Fibroblast of lung (primary cell): ENCODE results near the gene PHC2. TPM values are rescaled to one million over a fixed set of nuclear protein-coding genes. Genes with fewer than 3 reads are reported as not detected.

ENCODE experiments used
- DNase-seq, 2 donors: peaks; one replicate each; pipeline versions ENCODE4 v3.0.0 to v3.0.0-alpha.2; 2010; ENCODE audit warnings: low read depth in 2 of 2
- H2AFZ ChIP-seq: 2 replicates; pipeline ENCODE4 v1.5.1; 2012; ENCODE audit warnings: low read length, control low read depth, inconsistent platforms
- H3K27ac ChIP-seq: 2 replicates; pipeline ENCODE4 v1.5.1; 2011; ENCODE audit warnings: low read length, control low read depth; ENCODE audit not compliant: insufficient read depth
- H3K27me3 ChIP-seq: 2 replicates; pipeline ENCODE4 v1.5.1; 2011; ENCODE audit warnings: mild to moderate bottlenecking, low read length; ENCODE audit not compliant: control insufficient read depth, insufficient read depth
- H3K36me3 ChIP-seq: 2 replicates; pipeline ENCODE4 v1.5.1; 2011; ENCODE audit warnings: low read length; ENCODE audit not compliant: control insufficient read depth, insufficient read depth
- H3K4me1 ChIP-seq: 2 replicates; pipeline ENCODE4 v1.5.1; 2011; ENCODE audit warnings: low read length; ENCODE audit not compliant: control insufficient read depth, insufficient read depth; ENCODE audit errors: extremely low read depth
- H3K4me2 ChIP-seq: 2 replicates; pipeline ENCODE4 v1.5.1; 2011; ENCODE audit warnings: low read length, control low read depth; ENCODE audit not compliant: insufficient read depth; ENCODE audit errors: extremely low read depth
- H3K4me3 ChIP-seq, 4 experiments: fragments of 200-600 bp in 1 of 4; sonication (generic) in 1 of 4; replicated peaks in 1 of 4; 2 replicates each; pipeline ENCODE4 v1.5.1; 2011 to 2016; ENCODE audit warnings: low read length in 4 of 4, low read depth in 3 of 4, mild to moderate bottlenecking in 3 of 4, control low read depth in 2 of 4, inconsistent platforms in 1 of 4, mixed read lengths in 1 of 4; ENCODE audit not compliant: insufficient read depth in 1 of 4; ENCODE audit errors: control extremely low read depth in 1 of 4
- H3K79me2 ChIP-seq: 2 replicates; pipeline ENCODE4 v1.5.1; 2012; ENCODE audit warnings: mild to moderate bottlenecking, low read length, inconsistent platforms; ENCODE audit not compliant: control insufficient read depth, insufficient read depth
- H3K9ac ChIP-seq: 2 replicates; pipeline ENCODE4 v1.5.1; 2011; ENCODE audit warnings: mild to moderate bottlenecking, low read length, control low read depth; ENCODE audit not compliant: insufficient read depth
- H3K9me3 ChIP-seq: 2 replicates; pipeline ENCODE4 v1.5.1; 2012; ENCODE audit warnings: low read depth, low read length; ENCODE audit not compliant: control insufficient read depth, insufficient read depth
- H4K20me1 ChIP-seq: 2 replicates; pipeline ENCODE4 v1.5.1; 2011; ENCODE audit warnings: low read length; ENCODE audit not compliant: control insufficient read depth, insufficient read depth; ENCODE audit errors: extremely low read depth
- EZH2 ChIP-seq: IDR thresholded peaks from 2 replicates; pipeline ENCODE4 v1.5.1; 2012; ENCODE audit warnings: low read length, control low read depth, mild to moderate bottlenecking; ENCODE audit errors: missing control alignments
- polyA plus RNA-seq, 2 donors: library from polyadenylated mRNA; depleted of rRNA in 1 of 2; stranded (reverse) in 1 of 2; unstranded in 1 of 2; fragments of >200 nt; gene quantifications; 2 replicates each; pipeline ENCODE4 v1.2.1, GENCODE V29; 2011 to 2012; ENCODE audit warnings: missing spikeins in 1 of 2
- total RNA-seq: library from RNA; depleted of rRNA; stranded (reverse); fragments of >200 nt; gene quantifications from 2 replicates; pipeline ENCODE4 v1.2.1, GENCODE V29; 2014
- TF ChIP-seq, protein P1 (sequence below), 2 donors: IDR thresholded peaks in 1 of 2; conservative IDR thresholded peaks in 1 of 2; 1 replicate in 1 of 2; 2 replicates in 1 of 2; pipeline ENCODE4 v1.5.1; 2011 to 2012; ENCODE audit warnings: low read length in 2 of 2, control low read depth in 1 of 2, inconsistent platforms in 1 of 2, low read depth in 1 of 2, mild to moderate bottlenecking in 1 of 2

PHC2 gene
- total and polyA plus RNA-seq, 2 donors (not counting 1 experiment from before 2014, with no cell fraction given): 62.6 to 75.8 TPM

DNA sequence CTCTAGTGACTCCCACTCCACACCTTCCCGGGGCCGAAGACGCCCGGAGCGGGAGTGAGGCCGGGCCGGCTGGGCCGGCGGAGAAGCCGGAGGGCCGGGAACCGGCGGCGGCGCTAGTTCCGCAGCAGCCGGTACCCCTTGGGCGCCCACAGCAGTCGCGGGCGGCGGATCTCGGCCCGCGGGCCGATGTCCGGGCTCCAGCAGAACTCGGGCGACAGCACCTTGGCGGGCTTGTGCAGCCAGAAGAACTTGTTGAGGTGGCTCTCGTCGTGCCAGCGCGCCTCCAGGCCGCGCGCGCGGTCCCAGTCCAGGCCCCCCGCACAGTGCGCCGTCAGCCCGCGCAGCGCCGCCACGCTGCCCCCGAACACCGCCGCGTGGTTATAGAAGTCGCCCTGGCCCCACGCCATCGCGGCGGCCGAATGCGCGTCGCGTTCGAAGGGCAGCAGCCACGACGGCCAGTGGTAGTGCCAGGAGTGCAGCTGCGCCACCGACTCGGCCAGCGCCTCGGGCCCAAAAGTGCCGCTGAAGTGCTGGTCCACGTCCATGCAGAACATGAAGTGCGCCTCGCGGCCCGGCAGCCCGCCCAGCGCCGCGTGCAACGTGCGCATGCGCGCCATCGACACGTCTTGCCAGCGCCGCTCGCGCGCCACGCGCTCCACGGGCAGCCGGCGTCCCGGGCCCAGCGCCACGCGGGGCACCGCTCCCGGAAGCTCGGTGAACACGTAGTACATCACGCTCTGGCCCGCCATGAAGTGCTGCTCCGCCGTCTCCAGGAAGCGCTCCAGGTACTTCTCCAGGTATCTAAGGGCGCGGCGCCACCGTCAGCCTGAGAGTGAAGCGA, 124.0 kb downstream of the PHC2 start:
- H3K36me3 ChIP-seq: no peaks in the 10 kb centered on the region
- peak overlapping the region; percentile 49 for H2AFZ ChIP-seq
- H3K4me1 ChIP-seq: no peaks in the 10 kb centered on the region
- TF ChIP-seq, protein P1, sequence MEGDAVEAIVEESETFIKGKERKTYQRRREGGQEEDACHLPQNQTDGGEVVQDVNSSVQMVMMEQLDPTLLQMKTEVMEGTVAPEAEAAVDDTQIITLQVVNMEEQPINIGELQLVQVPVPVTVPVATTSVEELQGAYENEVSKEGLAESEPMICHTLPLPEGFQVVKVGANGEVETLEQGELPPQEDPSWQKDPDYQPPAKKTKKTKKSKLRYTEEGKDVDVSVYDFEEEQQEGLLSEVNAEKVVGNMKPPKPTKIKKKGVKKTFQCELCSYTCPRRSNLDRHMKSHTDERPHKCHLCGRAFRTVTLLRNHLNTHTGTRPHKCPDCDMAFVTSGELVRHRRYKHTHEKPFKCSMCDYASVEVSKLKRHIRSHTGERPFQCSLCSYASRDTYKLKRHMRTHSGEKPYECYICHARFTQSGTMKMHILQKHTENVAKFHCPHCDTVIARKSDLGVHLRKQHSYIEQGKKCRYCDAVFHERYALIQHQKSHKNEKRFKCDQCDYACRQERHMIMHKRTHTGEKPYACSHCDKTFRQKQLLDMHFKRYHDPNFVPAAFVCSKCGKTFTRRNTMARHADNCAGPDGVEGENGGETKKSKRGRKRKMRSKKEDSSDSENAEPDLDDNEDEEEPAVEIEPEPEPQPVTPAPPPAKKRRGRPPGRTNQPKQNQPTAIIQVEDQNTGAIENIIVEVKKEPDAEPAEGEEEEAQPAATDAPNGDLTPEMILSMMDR (conservative IDR thresholded peaks at IDR 0.05 in 1 of 2, IDR thresholded peaks at IDR 0.05 in 1 of 2; ENCODE audit: low read depth in 1 of 2, low read length in 2 of 2): no peak
- TF ChIP-seq EZH2: no peak
- H3K9ac ChIP-seq: no peak overlapping the region
- DNase-seq: peak in 1 of 2 donors; percentile 25
- no peak overlapping the region for H3K4me3 ChIP-seq
- no peaks in the 10 kb centered on the region for H4K20me1 ChIP-seq
- H3K79me2 ChIP-seq: no peaks in the 10 kb centered on the region
- no peaks in the 10 kb centered on the region for H3K9me3 ChIP-seq
- H3K4me2 ChIP-seq: peak overlapping the region; percentile 51
- H3K27ac ChIP-seq: no peak overlapping the region
- H3K27me3 ChIP-seq: peaks cover 3% of the 10 kb centered on the region

DNA sequence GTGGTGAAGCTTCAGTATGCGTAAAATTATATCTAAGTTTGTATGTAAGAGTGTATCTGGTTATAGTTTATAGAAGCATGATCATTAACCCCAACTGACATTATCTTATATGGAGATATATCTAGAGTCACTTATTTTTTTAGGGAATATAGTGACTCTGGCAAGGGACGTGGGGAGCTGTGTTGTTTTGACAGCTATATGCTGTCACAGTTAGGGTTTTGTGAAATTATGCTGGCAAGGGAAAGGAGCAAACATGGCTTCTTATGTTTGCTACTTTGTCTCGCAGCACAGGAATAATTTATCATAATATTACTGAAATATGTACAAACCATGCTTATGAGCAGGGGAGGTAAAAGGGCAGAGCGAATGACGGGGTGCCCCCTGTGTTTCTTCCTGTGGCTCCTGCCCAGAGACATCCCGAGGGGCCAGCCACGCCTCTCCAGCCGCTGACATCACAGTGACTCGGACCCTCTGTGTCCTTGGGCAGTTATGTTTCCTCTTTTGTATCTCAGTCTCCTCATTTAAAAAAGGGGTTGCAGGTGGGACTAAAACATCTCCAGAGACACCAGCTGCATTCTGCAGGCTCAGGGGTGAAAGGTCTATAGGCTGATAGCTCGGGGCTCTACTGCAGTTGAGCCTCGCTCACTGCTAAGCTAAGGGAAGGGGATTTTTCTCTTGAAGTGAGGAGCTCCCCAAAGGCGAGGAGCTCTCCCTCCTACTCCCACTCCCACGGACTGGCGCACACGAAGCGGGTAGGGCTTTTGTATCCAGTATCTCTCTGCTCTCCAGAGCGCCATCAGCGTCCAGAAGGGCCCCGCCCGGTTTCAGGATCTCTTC, 124.9 kb downstream of the PHC2 start:
- DNase-seq: no peak
- H3K4me1 ChIP-seq: peaks cover 1% of the 10 kb centered on the region
- no peak overlapping the region for H3K4me3 ChIP-seq
- no peaks in the 10 kb centered on the region for H4K20me1 ChIP-seq
- H3K79me2 ChIP-seq: no peaks in the 10 kb centered on the region
- H3K4me2 ChIP-seq: no peak overlapping the region
- no peak overlapping the region for H3K9ac ChIP-seq
- no peaks in the 10 kb centered on the region for H3K9me3 ChIP-seq
- H3K36me3 ChIP-seq: no peaks in the 10 kb centered on the region
- no peak overlapping the region for H3K27ac ChIP-seq
- TF ChIP-seq, protein P1 (conservative IDR thresholded peaks at IDR 0.05 in 1 of 2, IDR thresholded peaks at IDR 0.05 in 1 of 2; ENCODE audit: low read depth in 1 of 2, low read length in 2 of 2): no peak
- TF ChIP-seq EZH2: no peak
- no peaks in the 10 kb centered on the region for H3K27me3 ChIP-seq
- H2AFZ ChIP-seq: no peak overlapping the region

DNA sequence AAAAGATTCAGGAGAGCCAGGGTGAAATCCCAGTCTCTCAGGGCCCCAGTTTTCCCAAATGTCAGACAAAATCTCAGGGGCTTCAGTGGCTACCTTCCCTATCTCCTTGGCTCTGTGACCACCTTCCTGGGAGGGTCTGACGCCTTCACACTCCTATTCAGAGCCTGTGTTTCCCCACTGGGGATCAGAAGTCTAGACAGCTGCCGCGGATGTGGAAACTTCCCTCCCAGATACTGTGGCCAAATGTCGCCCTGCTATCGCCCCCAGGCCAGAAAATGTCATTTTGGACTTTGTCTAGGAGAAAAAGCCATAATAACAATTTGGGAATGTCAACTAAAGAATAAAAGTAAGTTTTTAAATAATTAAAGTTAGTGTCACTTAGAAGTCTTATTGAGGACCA, 125.9 kb downstream of the PHC2 start:
- Histone ChIP-seq H3K4me3 (no peak overlapping the region), H3K9me3 (no peaks in the 10 kb centered on the region), H3K27ac (no peak overlapping the region), H2AFZ (no peak overlapping the region), H3K4me2 (no peak overlapping the region), H3K79me2 (no peaks in the 10 kb centered on the region), H3K4me1 (peaks cover 6% of the 10 kb centered on the region), H3K27me3 (no peaks in the 10 kb centered on the region), H3K9ac (no peak overlapping the region), H4K20me1 (no peaks in the 10 kb centered on the region), H3K36me3 (no peaks in the 10 kb centered on the region)
- TF ChIP-seq EZH2: no peak
- TF ChIP-seq, protein P1 (conservative IDR thresholded peaks at IDR 0.05 in 1 of 2, IDR thresholded peaks at IDR 0.05 in 1 of 2; ENCODE audit: low read depth in 1 of 2, low read length in 2 of 2): no peak
- DNase-seq: no peak
